Hepatocyte (in vitro differentiated cells): ENCODE results near the gene FAXC. TPM values are rescaled to one million over a fixed set of nuclear protein-coding genes. Genes with fewer than 3 reads are reported as not detected.

ENCODE experiments used
- DNase-seq: peaks from one replicate; pipeline ENCODE4 v3.0.0-alpha.2; 2016; ENCODE audit warnings: low spot score
- H2AFZ ChIP-seq: fragments of 200-600 bp; sonication (generic); 2 replicates; pipeline ENCODE4 v1.6.0; 2016; ENCODE audit warnings: antibody characterized with exemption, mild to moderate bottlenecking
- H3K27ac ChIP-seq: fragments of 200-600 bp; sonication (generic); 2 replicates; pipeline ENCODE4 v1.5.1; 2016; ENCODE audit warnings: mild to moderate bottlenecking
- H3K27me3 ChIP-seq: fragments of 200-600 bp; sonication (generic); 2 replicates; pipeline ENCODE4 v1.6.1; 2016
- H3K36me3 ChIP-seq: fragments of 200-600 bp; sonication (generic); replicated peaks from 2 replicates; pipeline ENCODE4 v1.5.1; 2016; ENCODE audit warnings: low read depth; ENCODE audit not compliant: insufficient read depth
- H3K4me1 ChIP-seq: fragments of 200-600 bp; sonication (generic); 2 replicates; pipeline ENCODE4 v1.5.1; 2016; ENCODE audit warnings: mild to moderate bottlenecking, moderate library complexity; ENCODE audit not compliant: insufficient read depth
- H3K4me2 ChIP-seq: fragments of 200-600 bp; sonication (generic); 2 replicates; pipeline ENCODE4 v1.6.0; 2016
- H3K4me3 ChIP-seq: fragments of 200-600 bp; sonication (generic); 2 replicates; pipeline ENCODE4 v1.5.1; 2016; ENCODE audit warnings: mild to moderate bottlenecking
- H3K79me2 ChIP-seq: fragments of 200-600 bp; sonication (generic); 2 replicates; pipeline ENCODE4 v1.6.0; 2017; ENCODE audit warnings: mild to moderate bottlenecking
- H3K9me2 ChIP-seq: fragments of 200-600 bp; sonication (generic); replicated peaks from 2 replicates; pipeline ENCODE4 v1.6.0; 2017; ENCODE audit warnings: mild to moderate bottlenecking; ENCODE audit not compliant: insufficient read depth
- H3K9me3 ChIP-seq: fragments of 200-600 bp; sonication (generic); 2 replicates; pipeline ENCODE4 v1.5.1; 2016; ENCODE audit warnings: low read depth, mild to moderate bottlenecking
- H4K20me1 ChIP-seq: fragments of 200-600 bp; sonication (generic); 2 replicates; pipeline ENCODE4 v1.6.0; 2016; ENCODE audit warnings: mild to moderate bottlenecking; ENCODE audit not compliant: insufficient read depth, poor library complexity, severe bottlenecking
- CTCF ChIP-seq: fragments of 200-600 bp; sonication (generic); IDR thresholded peaks from 2 replicates; pipeline ENCODE4 v1.5.1; 2016; ENCODE audit warnings: antibody characterized with exemption, mild to moderate bottlenecking; ENCODE audit not compliant: poor library complexity
- EZH2 ChIP-seq: fragments of 200-600 bp; sonication (generic); IDR thresholded peaks from 2 replicates; pipeline ENCODE4 v1.6.1; 2016; ENCODE audit warnings: antibody characterized with exemption, mild to moderate bottlenecking, borderline replicate concordance
- EZH2phosphoT487 ChIP-seq: fragments of 200-600 bp; sonication (generic); IDR thresholded peaks from one replicate; pipeline ENCODE4 v1.6.1; 2018; ENCODE audit warnings: antibody characterized with exemption, mild to moderate bottlenecking, low read depth, moderate library complexity; ENCODE audit not compliant: unreplicated experiment, severe bottlenecking
- WGBS: methylation state at CpG from one replicate; pipeline ENCODE4 v1.1.6; 2016; ENCODE audit warnings: low lambda C conversion rate; ENCODE audit errors: missing lambda C conversion rate; 5-methylcytosine and 5-hydroxymethylcytosine counted together
- polyA plus RNA-seq: library from polyadenylated mRNA; unstranded; fragments of >200 nt; fragmentation: Nextera tagmentation; extraction: Ambion mirVana; gene quantifications from 2 replicates; pipeline ENCODE4 v1.2.1, GENCODE V29; 2016
- total RNA-seq: library from RNA; depleted of rRNA; stranded (reverse); fragments of >200 nt; gene quantifications from 2 replicates; pipeline ENCODE4 v1.2.3, GENCODE V29; 2014

Gene FAXC
- total and polyA plus RNA-seq, 2 experiments from 2014 or later = 8.3 to 8.9 TPM

- Histone ChIP-seq H3K36me3 (no peaks in the 10 kb centered on the region), H3K79me2 (no peaks in the 10 kb centered on the region), H3K4me3 (no peak overlapping the region), H4K20me1 (no peaks in the 10 kb centered on the region), H3K27me3 (no peaks in the 10 kb centered on the region), H3K27ac (no peak overlapping the region), H2AFZ (no peak overlapping the region), H3K4me1 (no peaks in the 10 kb centered on the region), H3K9me3 (no peaks in the 10 kb centered on the region), H3K9me2 (no peaks in the 10 kb centered on the region), H3K4me2 (no peak overlapping the region)
- 91% methylated on average over 20 of the region's 20 CpGs for WGBS
- TF ChIP-seq EZH2 (no peak), CTCF (no peak), EZH2phosphoT487 (no peak)
- no peak for DNase-seq
These were observed 94.6 kb downstream of the FAXC start for GRCh38 chr6:99254616-99255550.

- H3K9me2 ChIP-seq = no peaks in the 10 kb centered on the region
- H3K4me3 ChIP-seq = no peak overlapping the region
- WGBS = 87% methylated on average over 2 of the region's 2 CpGs
- no peak overlapping the region for H3K27ac ChIP-seq
- H3K36me3 ChIP-seq = no peaks in the 10 kb centered on the region
- H3K4me1 ChIP-seq = no peaks in the 10 kb centered on the region
- no peak overlapping the region for H2AFZ ChIP-seq
- no peaks in the 10 kb centered on the region for H4K20me1 ChIP-seq
- DNase-seq = no peak
- no peaks in the 10 kb centered on the region for H3K9me3 ChIP-seq
- no peaks in the 10 kb centered on the region for H3K27me3 ChIP-seq
- H3K79me2 ChIP-seq = no peaks in the 10 kb centered on the region
- TF ChIP-seq EZH2phosphoT487 (no peak), CTCF (no peak), EZH2 (no peak)
- H3K4me2 ChIP-seq = no peak overlapping the region
These were observed 96.2 kb downstream of the FAXC start for GRCh38 chr6:99253271-99253670.

- 92% methylated on average over 9 of the region's 9 CpGs for WGBS
- no peaks in the 10 kb centered on the region for H3K4me1 ChIP-seq
- no peaks in the 10 kb centered on the region for H3K36me3 ChIP-seq
- H3K79me2 ChIP-seq = no peaks in the 10 kb centered on the region
- no peaks in the 10 kb centered on the region for H3K9me3 ChIP-seq
- H3K27me3 ChIP-seq = no peaks in the 10 kb centered on the region
- H3K4me3 ChIP-seq = no peak overlapping the region
- no peak overlapping the region for H3K27ac ChIP-seq
- no peaks in the 10 kb centered on the region for H4K20me1 ChIP-seq
- no peaks in the 10 kb centered on the region for H3K9me2 ChIP-seq
- TF ChIP-seq EZH2phosphoT487 = no peak
- no peak for TF ChIP-seq CTCF
- TF ChIP-seq EZH2 = no peak
- no peak overlapping the region for H3K4me2 ChIP-seq
- H2AFZ ChIP-seq = no peak overlapping the region
- DNase-seq = no peak
These were observed 97.1 kb downstream of the FAXC start for GRCh38 chr6:99252421-99252820.
